PC-3 (cell line): ENCODE measurements around the gene HSD17B14. TPM values are rescaled to one million over a fixed set of nuclear protein-coding genes. Genes with fewer than 3 reads are reported as not detected.
"Not testable (repeated sequence)": the region's sequence is repeated elsewhere in the genome, so short reads cannot be mapped to it uniquely, and the experiment has no call there.

Source experiments
- ATAC-seq: fragments of 200-7000 bp; cut with Tn5 transposase; 2 replicates; pipeline ENCODE4 v1.9.1; 2020; ENCODE audit warnings: mild to moderate bottlenecking, moderate library complexity
- BruUV-seq: library from RNA; stranded (reverse); fragments of 400-500 nt; replicated peaks from 2 replicates; lab custom pipeline; 2021; lab: Mats Ljungman, UMichigan
- CTCF ChIA-PET: fragments of 300-600 bp; sonication (Branson Sonifier 250); formaldehyde crosslinking; loops from one replicate; lab custom pipeline; 2022; ENCODE audit warnings: antibody characterized with exemption; lab: Charles Lee
- POLR2A ChIA-PET: fragments of 300-600 bp; sonication (Branson Sonifier 250); formaldehyde crosslinking; loops from one replicate; lab custom pipeline; 2022; ENCODE audit warnings: antibody characterized with exemption; ENCODE audit not compliant: unreplicated experiment; lab: Charles Lee
- DNase-seq: peaks from one replicate; pipeline ENCODE4 v3.0.0-alpha.2; 2015
- H2AFZ ChIP-seq: fragments of 300-600 bp; sonication (generic); 2 replicates; pipeline ENCODE4 v1.6.0; 2016; ENCODE audit warnings: antibody characterized with exemption, low read length
- H3F3A ChIP-seq: fragments of 300-600 bp; sonication (generic); one replicate; pipeline ENCODE4 v1.6.0; 2017; ENCODE audit warnings: antibody characterized with exemption, low read length, control low read depth, mild to moderate bottlenecking; ENCODE audit not compliant: unreplicated experiment
- H3K27ac ChIP-seq: fragments of 300-600 bp; sonication (generic); 2 replicates; pipeline ENCODE4 v1.5.1; 2016; ENCODE audit warnings: mild to moderate bottlenecking, low read length
- H3K27me3 ChIP-seq: fragments of 300-600 bp; sonication (generic); 2 replicates; pipeline ENCODE4 v1.6.1; 2016; ENCODE audit warnings: low read length, mixed read lengths
- H3K36me3 ChIP-seq: fragments of 300-600 bp; sonication (generic); 2 replicates; pipeline ENCODE4 v1.6.1; 2016; ENCODE audit warnings: low read depth, mixed run types, low read length, mixed read lengths
- H3K4me1 ChIP-seq: fragments of 300-600 bp; sonication (generic); 2 replicates; pipeline ENCODE4 v1.5.1; 2016; ENCODE audit warnings: low read length; ENCODE audit not compliant: insufficient read depth
- H3K4me2 ChIP-seq: fragments of 300-600 bp; sonication (generic); 2 replicates; pipeline ENCODE4 v1.6.0; 2016; ENCODE audit warnings: low read length
- H3K4me3 ChIP-seq: fragments of 300-600 bp; sonication (generic); 2 replicates; pipeline ENCODE4 v1.5.1; 2016; ENCODE audit warnings: mild to moderate bottlenecking, low read length, mixed read lengths
- H3K79me2 ChIP-seq: fragments of 300-600 bp; sonication (generic); 2 replicates; pipeline ENCODE4 v1.6.1; 2017; ENCODE audit warnings: low read length, mixed read lengths
- H3K9ac ChIP-seq: fragments of 300-600 bp; sonication (generic); 2 replicates; pipeline ENCODE4 v1.6.0; 2016; ENCODE audit warnings: mild to moderate bottlenecking, low read length
- H3K9me2 ChIP-seq: fragments of 300-600 bp; sonication (generic); replicated peaks from 2 replicates; pipeline ENCODE4 v1.6.1; 2016; ENCODE audit warnings: mixed run types, low read length, mixed read lengths
- H3K9me3 ChIP-seq: fragments of 300-600 bp; sonication (generic); 2 replicates; pipeline ENCODE4 v1.6.1; 2016; ENCODE audit warnings: low read length, mixed read lengths
- H4K20me1 ChIP-seq: fragments of 300-600 bp; sonication (generic); 2 replicates; pipeline ENCODE4 v1.6.1; 2016; ENCODE audit warnings: low read length, mixed read lengths
- EZH2 ChIP-seq: fragments of 300-600 bp; sonication (generic); IDR thresholded peaks from one replicate; pipeline ENCODE4 v1.6.1; 2017; ENCODE audit warnings: antibody characterized with exemption, mild to moderate bottlenecking, low read length; ENCODE audit not compliant: unreplicated experiment
- EZH2phosphoT487 ChIP-seq: fragments of 300-600 bp; sonication (generic); IDR thresholded peaks from 2 replicates; pipeline ENCODE4 v1.6.1; 2018; ENCODE audit warnings: mild to moderate bottlenecking, antibody characterized with exemption, low read length, borderline replicate concordance
- intact Hi-C: fragments of 100-400 bp; cut with micrococcal nuclease; formaldehyde crosslinking; loops from 2 replicates; pipeline ENCODE4 v1.9.0; 2023
- total RNA-seq: library from RNA; depleted of rRNA; stranded (reverse); fragments of >200 nt; gene quantifications from 2 replicates; pipeline ENCODE4 v1.2.3, GENCODE V29; 2014
- TF ChIP-seq, protein P1 (sequence below): fragments of 300-600 bp; sonication (generic); conservative IDR thresholded peaks from 2 replicates; pipeline ENCODE4 v1.5.1; 2017; ENCODE audit warnings: antibody characterized with exemption, low read depth, mild to moderate bottlenecking, low read length

The HSD17B14 gene
- total RNA-seq, 1 experiment from 2014 or later, result 15.0 TPM

DNA sequence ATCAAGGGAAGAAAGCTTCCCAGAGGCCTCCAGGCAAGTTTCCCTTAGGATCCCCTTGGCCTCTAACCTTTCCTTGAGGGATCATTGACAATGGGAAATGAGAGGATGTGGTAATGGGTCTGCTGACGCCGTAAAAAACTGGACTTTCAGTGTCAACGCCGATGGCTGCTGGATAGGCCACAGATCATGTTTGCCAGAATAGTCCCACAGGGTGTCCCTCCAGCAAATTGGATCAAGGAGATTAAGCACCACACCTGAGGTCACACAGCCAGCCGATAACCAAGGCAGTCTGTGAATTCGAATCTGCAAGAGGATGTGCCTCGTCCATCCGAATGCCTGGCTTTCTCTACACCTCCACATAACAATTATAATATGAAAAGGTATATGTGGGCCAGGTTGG is 43.0 kb downstream of the HSD17B14 start:
- H3K4me2 ChIP-seq, result no peak overlapping the region
- H3K79me2 ChIP-seq, result no peaks in the 10 kb centered on the region
- H3K9ac ChIP-seq, result no peak overlapping the region
- no peaks in the 10 kb centered on the region for H3K9me2 ChIP-seq
- H3K27me3 ChIP-seq, result no peaks in the 10 kb centered on the region
- BruUV-seq, result no TSS peak
- no peak for ATAC-seq
- DNase-seq, result no peak
- no peaks in the 10 kb centered on the region for H3K9me3 ChIP-seq
- TF ChIP-seq, protein P1, sequence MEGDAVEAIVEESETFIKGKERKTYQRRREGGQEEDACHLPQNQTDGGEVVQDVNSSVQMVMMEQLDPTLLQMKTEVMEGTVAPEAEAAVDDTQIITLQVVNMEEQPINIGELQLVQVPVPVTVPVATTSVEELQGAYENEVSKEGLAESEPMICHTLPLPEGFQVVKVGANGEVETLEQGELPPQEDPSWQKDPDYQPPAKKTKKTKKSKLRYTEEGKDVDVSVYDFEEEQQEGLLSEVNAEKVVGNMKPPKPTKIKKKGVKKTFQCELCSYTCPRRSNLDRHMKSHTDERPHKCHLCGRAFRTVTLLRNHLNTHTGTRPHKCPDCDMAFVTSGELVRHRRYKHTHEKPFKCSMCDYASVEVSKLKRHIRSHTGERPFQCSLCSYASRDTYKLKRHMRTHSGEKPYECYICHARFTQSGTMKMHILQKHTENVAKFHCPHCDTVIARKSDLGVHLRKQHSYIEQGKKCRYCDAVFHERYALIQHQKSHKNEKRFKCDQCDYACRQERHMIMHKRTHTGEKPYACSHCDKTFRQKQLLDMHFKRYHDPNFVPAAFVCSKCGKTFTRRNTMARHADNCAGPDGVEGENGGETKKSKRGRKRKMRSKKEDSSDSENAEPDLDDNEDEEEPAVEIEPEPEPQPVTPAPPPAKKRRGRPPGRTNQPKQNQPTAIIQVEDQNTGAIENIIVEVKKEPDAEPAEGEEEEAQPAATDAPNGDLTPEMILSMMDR, result no peak
- no peak for TF ChIP-seq EZH2phosphoT487
- TF ChIP-seq EZH2, result no peak
- ChIA-PET CTCF (no interaction called here), POLR2A (no interaction called here)
- H2AFZ ChIP-seq, result no peak overlapping the region
- H3F3A ChIP-seq, result no peaks in the 10 kb centered on the region
- H3K36me3 ChIP-seq, result no peaks in the 10 kb centered on the region; the same call in 1 of the 2 replicates
- no peak overlapping the region for H3K27ac ChIP-seq
- H4K20me1 ChIP-seq, result no peaks in the 10 kb centered on the region
- no peaks in the 10 kb centered on the region for H3K4me1 ChIP-seq
- intact Hi-C loops, result no loop called here
- H3K4me3 ChIP-seq, result no peak overlapping the region

DNA sequence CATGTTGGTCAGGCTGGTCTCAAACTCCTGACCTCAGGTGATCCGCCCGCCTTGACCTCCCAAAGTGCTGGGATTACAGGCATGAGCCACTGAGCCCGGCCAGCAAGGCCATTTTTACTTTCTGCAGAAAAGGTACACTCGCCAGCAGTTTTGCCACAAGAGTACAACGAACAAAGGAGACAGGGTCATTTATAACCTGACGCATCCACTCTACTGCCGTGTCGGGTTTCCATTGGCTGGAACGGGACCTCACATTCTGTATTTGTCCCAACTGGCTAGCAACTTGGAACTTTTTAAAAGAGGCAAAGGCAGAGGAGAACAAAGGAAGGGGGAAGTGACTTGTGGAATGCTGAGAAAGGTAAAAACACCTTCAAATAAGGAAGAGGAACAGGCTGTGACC is 49.0 kb downstream of the HSD17B14 start:
- H3K9me3 ChIP-seq, result not testable (repeated sequence)

DNA sequence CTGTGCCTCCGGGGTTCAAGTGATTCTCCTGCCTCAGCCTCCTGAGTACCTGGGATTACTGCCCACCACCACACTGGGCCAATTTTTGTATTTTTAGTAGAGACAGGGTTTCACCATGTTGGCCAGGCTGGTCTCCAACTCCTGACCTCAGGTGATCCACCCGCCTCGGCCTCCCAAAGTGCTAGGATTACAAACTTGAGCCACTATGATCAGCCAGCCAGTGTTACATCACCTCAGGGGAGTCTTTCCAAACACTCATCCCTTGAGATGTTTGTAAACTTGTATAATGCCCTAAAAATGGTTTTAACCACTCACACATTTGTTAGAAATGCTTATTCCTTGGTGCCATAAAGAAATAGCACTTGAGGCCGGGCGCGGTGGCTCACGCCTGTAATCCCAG is 49.9 kb downstream of the HSD17B14 start:
- H3K9me3 ChIP-seq, H3K4me3 ChIP-seq, H4K20me1 ChIP-seq, H3K27ac ChIP-seq, H3K9me2 ChIP-seq, H3K79me2 ChIP-seq, H3K4me1 ChIP-seq, H3K9ac ChIP-seq, H3F3A ChIP-seq, H3K27me3 ChIP-seq, H3K36me3 ChIP-seq, H2AFZ ChIP-seq, DNase-seq, BruUV-seq, intact Hi-C loops, H3K4me2 ChIP-seq, CTCF ChIA-PET, ATAC-seq, POLR2A ChIA-PET: not testable (repeated sequence)

More for the DNA sequence above, 49.0 kb downstream of the HSD17B14 start:
- H3K4me3 ChIP-seq, DNase-seq, intact Hi-C loops, H3F3A ChIP-seq, H3K36me3 ChIP-seq, H3K79me2 ChIP-seq, H2AFZ ChIP-seq, ATAC-seq, H4K20me1 ChIP-seq, H3K4me2 ChIP-seq, H3K9ac ChIP-seq, H3K4me1 ChIP-seq, H3K9me2 ChIP-seq, H3K27me3 ChIP-seq, POLR2A ChIA-PET, H3K27ac ChIP-seq, BruUV-seq: not testable (repeated sequence)
- CTCF ChIA-PET, result interaction anchor here (1.2 kb wide), 1 partner anchor 55 kb away, joined by 8 read pairs; no protein-coding TSS in a partner anchor

DNA sequence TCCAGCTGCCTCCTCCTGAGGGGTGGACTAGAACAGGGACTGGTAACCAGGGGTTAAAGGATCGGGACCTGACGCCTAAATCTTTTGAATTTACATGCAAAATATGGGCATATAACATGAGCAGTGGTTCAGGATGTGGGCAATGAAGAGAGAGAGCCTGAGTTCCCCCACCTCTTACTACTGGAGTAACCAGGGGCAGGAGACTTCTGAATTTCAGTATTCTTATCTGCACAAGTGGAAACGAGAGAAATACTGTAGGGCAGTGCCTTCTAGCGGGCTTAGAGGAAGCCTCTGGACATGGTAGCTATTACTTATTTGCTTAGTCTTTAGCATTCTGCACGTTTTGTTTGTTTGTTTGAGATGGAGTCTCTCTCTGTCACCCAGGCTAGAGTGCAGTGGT is 51.8 kb downstream of the HSD17B14 start:
- Histone ChIP-seq H3K79me2 (no peaks in the 10 kb centered on the region), H3K9me2 (no peaks in the 10 kb centered on the region), H3K4me2 (no peak overlapping the region), H3K27me3 (no peaks in the 10 kb centered on the region), H3K4me3 (no peak overlapping the region), H2AFZ (no peak overlapping the region), H3F3A (no peaks in the 10 kb centered on the region), H3K36me3 (no peaks in the 10 kb centered on the region), H3K9ac (no peak overlapping the region), H4K20me1 (no peaks in the 10 kb centered on the region), H3K9me3 (no peaks in the 10 kb centered on the region), H3K27ac (no peak overlapping the region), H3K4me1 (no peaks in the 10 kb centered on the region)
- intact Hi-C loops, result no loop called here
- ChIA-PET POLR2A (no interaction called here), CTCF (interaction anchor here (0.6 to 2.0 kb wide), 4 partner anchors 56 to 139 kb away, joined by 3 to 8 read pairs (median 6); partner anchors contain the start of gene CA11)
- peak; percentile 20 for DNase-seq
- TF ChIP-seq, protein P1, result no peak; the same call in 1 of the 2 replicates
- TF ChIP-seq EZH2phosphoT487 (no peak), EZH2 (no peak)
- no peak for ATAC-seq
- no TSS peak for BruUV-seq
